Measurements from ENCODE around the gene SPATA12. TPM values are rescaled to one million over a fixed set of nuclear protein-coding genes. Genes with fewer than 3 reads are reported as not detected.

The SPATA12 gene
- total RNA-seq, 1 experiment from 2014 or later, result not detected

DNA sequence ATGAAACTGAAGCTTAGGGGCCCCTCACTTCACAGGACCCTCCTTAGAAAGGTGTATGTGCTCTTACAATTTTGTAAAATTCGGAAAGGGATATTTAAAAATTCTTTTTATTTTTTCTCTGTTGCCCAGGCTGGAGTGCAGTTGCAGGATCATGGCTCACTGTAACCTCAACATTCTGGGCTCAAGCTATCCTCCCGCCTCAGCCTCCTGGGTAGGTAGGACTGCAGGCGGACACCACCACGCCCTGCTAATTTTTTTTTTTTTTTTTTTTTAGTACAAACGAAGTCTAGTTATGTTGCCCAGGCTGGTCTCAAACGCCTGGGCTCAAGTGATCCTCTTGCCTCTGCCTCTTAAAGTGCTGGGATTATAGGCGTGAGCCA, 45.1 kb upstream of the SPATA12 start:
- H3K27ac ChIP-seq (ENCODE audit: low read depth, low read length, poor library complexity, severe bottlenecking), result no peak overlapping the region
- intact Hi-C loops (cut with micrococcal nuclease; ENCODE audit: unreplicated experiment), result no loop called here
- no peaks in the 10 kb centered on the region for H3K9me3 ChIP-seq (ENCODE audit: low read depth, low read length, poor library complexity, severe bottlenecking)
- no peaks in the 10 kb centered on the region for H3K4me1 ChIP-seq (ENCODE audit: insufficient read depth, low read length, poor library complexity, severe bottlenecking)
- TF ChIP-seq EZH2 (IDR thresholded peaks at IDR 0.05; ENCODE audit: borderline replicate concordance, low read depth, low read length, poor library complexity, severe bottlenecking), result no peak
- TF ChIP-seq, protein P1, sequence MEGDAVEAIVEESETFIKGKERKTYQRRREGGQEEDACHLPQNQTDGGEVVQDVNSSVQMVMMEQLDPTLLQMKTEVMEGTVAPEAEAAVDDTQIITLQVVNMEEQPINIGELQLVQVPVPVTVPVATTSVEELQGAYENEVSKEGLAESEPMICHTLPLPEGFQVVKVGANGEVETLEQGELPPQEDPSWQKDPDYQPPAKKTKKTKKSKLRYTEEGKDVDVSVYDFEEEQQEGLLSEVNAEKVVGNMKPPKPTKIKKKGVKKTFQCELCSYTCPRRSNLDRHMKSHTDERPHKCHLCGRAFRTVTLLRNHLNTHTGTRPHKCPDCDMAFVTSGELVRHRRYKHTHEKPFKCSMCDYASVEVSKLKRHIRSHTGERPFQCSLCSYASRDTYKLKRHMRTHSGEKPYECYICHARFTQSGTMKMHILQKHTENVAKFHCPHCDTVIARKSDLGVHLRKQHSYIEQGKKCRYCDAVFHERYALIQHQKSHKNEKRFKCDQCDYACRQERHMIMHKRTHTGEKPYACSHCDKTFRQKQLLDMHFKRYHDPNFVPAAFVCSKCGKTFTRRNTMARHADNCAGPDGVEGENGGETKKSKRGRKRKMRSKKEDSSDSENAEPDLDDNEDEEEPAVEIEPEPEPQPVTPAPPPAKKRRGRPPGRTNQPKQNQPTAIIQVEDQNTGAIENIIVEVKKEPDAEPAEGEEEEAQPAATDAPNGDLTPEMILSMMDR (conservative IDR thresholded peaks at IDR 0.05; ENCODE audit: low read depth, low read length), result no peak
- ChIA-PET POLR2A (ENCODE audit: low non-redundant PET) (no interaction called here), CTCF (no interaction called here)
- no TSS peak for BruUV-seq (replicated peaks)
- H3K36me3 ChIP-seq (ENCODE audit: insufficient read depth, low read length, poor library complexity, severe bottlenecking), result no peaks in the 10 kb centered on the region
- H3K27me3 ChIP-seq (replicated peaks; ENCODE audit: insufficient read depth, low read depth, low read length, poor library complexity), result no peaks in the 10 kb centered on the region
- H3K4me3 ChIP-seq (ENCODE audit: low read depth, low read length, poor library complexity, severe bottlenecking), result no peak overlapping the region
- no peak for DNase-seq (ENCODE audit: low spot score)

- BruUV-seq (replicated peaks), result no TSS peak
- no peaks in the 10 kb centered on the region for H3K27me3 ChIP-seq (replicated peaks; ENCODE audit: insufficient read depth, low read depth, low read length, poor library complexity)
- intact Hi-C loops (cut with micrococcal nuclease; ENCODE audit: unreplicated experiment), result no loop called here
- ChIA-PET CTCF (no interaction called here), POLR2A (ENCODE audit: low non-redundant PET) (no interaction called here)
- no peak for TF ChIP-seq EZH2 (IDR thresholded peaks at IDR 0.05; ENCODE audit: borderline replicate concordance, low read depth, low read length, poor library complexity, severe bottlenecking)
- TF ChIP-seq, protein P1 (conservative IDR thresholded peaks at IDR 0.05; ENCODE audit: low read depth, low read length), result no peak
- no peak overlapping the region for H3K27ac ChIP-seq (ENCODE audit: low read depth, low read length, poor library complexity, severe bottlenecking)
- H3K9me3 ChIP-seq (ENCODE audit: low read depth, low read length, poor library complexity, severe bottlenecking), result no peaks in the 10 kb centered on the region
- no peak for DNase-seq (ENCODE audit: low spot score)
- H3K4me3 ChIP-seq (ENCODE audit: low read depth, low read length, poor library complexity, severe bottlenecking), result no peak overlapping the region
- no peaks in the 10 kb centered on the region for H3K36me3 ChIP-seq (ENCODE audit: insufficient read depth, low read length, poor library complexity, severe bottlenecking)
- H3K4me1 ChIP-seq (ENCODE audit: insufficient read depth, low read length, poor library complexity, severe bottlenecking), result no peaks in the 10 kb centered on the region
Measured at GRCh38 chr3:57015912-57016311, 44.6 kb upstream of the SPATA12 start.

- Histone ChIP-seq H3K27ac (ENCODE audit: low read depth, low read length, poor library complexity, severe bottlenecking) (no peak overlapping the region), H3K4me1 (ENCODE audit: insufficient read depth, low read length, poor library complexity, severe bottlenecking) (no peaks in the 10 kb centered on the region), H3K27me3 (replicated peaks; ENCODE audit: insufficient read depth, low read depth, low read length, poor library complexity) (no peaks in the 10 kb centered on the region), H3K36me3 (ENCODE audit: insufficient read depth, low read length, poor library complexity, severe bottlenecking) (no peaks in the 10 kb centered on the region), H3K9me3 (ENCODE audit: low read depth, low read length, poor library complexity, severe bottlenecking) (no peaks in the 10 kb centered on the region), H3K4me3 (ENCODE audit: low read depth, low read length, poor library complexity, severe bottlenecking) (no peak overlapping the region)
- TF ChIP-seq, protein P1 (conservative IDR thresholded peaks at IDR 0.05; ENCODE audit: low read depth, low read length), result no peak
- no peak for TF ChIP-seq EZH2 (IDR thresholded peaks at IDR 0.05; ENCODE audit: borderline replicate concordance, low read depth, low read length, poor library complexity, severe bottlenecking)
- ChIA-PET POLR2A (ENCODE audit: low non-redundant PET) (no interaction called here), CTCF (no interaction called here)
- intact Hi-C loops (cut with micrococcal nuclease; ENCODE audit: unreplicated experiment), result no loop called here
- no TSS peak for BruUV-seq (replicated peaks)
- no peak for DNase-seq (ENCODE audit: low spot score)
Measured at GRCh38 chr3:57017459-57017845, 43.0 kb upstream of the SPATA12 start.
